Ovary (tissue), 3 donors: ENCODE results near the gene EYS.

ENCODE experiments used
- CTCF ChIP-seq, 3 donors: fragments of 450-650 bp in 2 of 3; fragments of 200-600 bp in 1 of 3; IDR thresholded peaks; one replicate each; pipeline versions ENCODE4 v1.5.1 to v1.8.0; 2016 to 2022; ENCODE audit warnings: antibody characterized with exemption in 3 of 3, mild to moderate bottlenecking in 1 of 3
- POLR2A ChIP-seq: fragments of 450-650 bp; IDR thresholded peaks from one replicate; pipeline ENCODE4 v1.6.1; 2017; ENCODE audit warnings: antibody characterized with exemption, mild to moderate bottlenecking, moderate library complexity
- donor health status: DM: no; HTN: no; CAD: no.

- TF ChIP-seq CTCF (IDR thresholded peaks at IDR 0.05) (no peak), POLR2A (no peak)
Measured at GRCh38 chr6:64729522-64729921, 977.5 kb downstream of the EYS start.
